NCI-H1417 (cell line): ENCODE data around the gene SLC8B1.

Experiments
- DNase-seq, 3 experiments: peaks; one replicate each; lab custom pipeline; 2025; lab: John Stamatoyannopoulos, UW

SLC8B1 gene

GRCh38 chr12:113318900-113319628, 15.8 kb downstream of the SLC8B1 start:
- no peak for DNase-seq

DNA sequence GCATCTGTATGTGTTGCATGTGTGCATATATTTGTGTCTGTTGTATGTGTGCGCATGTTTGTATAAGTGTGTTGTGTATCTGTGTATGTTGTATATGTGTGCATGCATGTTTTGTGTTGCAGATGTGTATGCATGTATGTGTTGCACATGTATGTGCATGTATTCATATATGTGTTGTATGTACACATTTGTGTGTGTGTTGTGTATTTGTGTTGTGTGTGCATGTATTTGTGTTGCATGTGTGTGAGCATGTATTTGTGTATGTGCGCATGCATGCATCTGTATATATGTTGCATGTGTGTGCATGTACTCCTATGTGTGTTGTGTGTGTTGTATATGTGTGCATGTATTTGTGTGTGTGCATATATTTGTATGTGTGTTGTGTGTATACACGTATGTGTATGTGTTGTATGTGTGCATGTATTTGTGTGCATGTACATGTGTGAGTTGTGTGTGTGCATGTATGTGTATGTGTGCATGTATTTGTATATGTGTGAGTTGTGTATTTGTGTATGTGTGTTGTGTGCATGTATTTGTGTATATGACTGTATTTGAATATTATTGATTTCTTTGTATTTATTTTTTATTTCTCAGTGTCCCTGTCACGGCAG, 16.8 kb downstream of the SLC8B1 start:
- DNase-seq = no peak

GRCh38 chr12:113317122-113317521, 17.8 kb downstream of the SLC8B1 start:
- no peak for DNase-seq

GRCh38 chr12:113316155-113316554, 18.8 kb downstream of the SLC8B1 start:
- no peak for DNase-seq

DNA sequence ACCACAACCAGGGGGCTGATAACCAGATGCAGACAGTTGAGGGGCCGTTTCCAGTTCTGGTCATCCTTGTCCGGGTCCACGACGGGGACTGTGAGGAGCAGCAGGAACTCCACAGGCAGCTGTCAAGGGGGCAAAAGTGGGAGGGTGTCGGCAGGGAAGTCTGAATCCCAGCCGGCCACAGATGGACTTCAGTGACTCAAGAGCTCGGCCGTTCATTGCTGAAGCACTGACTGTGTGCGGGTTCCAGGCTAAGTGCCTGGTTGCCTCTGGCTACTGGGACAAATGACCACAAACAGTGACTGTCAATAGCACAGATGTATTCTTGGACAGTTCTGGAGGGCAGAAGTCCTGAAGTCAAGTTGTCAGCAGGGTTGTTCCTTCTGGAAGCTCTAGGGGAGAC, 19.6 kb downstream of the SLC8B1 start:
- DNase-seq = no peak

GRCh38 chr12:113314121-113314529, 20.8 kb downstream of the SLC8B1 start:
- DNase-seq = no peak

DNA sequence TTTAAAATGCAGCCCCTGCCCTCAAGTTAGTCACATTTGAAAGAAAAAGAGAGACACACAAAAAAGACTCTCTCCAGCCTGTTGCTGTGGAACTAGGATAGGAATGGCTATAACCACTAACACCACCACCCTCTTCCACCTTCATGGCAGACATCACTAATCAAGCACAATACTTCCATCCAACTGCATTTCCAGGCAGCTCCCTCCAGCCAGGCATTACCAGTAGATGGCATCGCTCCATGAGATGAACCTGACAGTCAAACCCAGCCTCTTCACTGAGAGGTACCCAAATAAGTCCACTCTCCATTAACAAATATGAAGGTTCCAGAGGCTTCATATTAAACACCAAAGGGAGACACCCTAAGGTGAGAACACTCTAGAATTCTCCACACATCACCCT, 24.4 kb downstream of the SLC8B1 start:
- peak in 1 of 3 experiments; percentile 8 for DNase-seq

DNA sequence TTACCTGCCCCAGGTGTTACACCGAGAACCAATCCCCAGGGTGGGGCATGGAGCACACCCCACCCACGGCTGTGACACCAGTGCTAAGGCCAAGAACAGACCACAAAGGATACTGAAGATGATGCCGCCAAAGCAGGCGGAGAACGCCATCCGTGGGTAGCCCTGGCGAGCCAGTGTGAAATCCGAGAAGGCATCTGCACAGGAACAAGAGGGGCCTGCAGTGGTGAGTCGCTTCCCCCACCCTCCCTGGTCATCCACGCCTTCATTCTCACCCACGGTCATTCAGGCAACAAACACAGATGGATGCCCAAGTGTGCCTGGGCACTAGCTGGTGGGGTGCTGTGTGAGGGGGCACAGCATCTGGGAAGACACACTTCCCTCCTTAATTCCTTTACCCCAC, 28.5 kb downstream of the SLC8B1 start:
- peak in 2 of 3 experiments; percentile 5 to 20 for DNase-seq

GRCh38 chr12:113305281-113305856, 29.5 kb downstream of the SLC8B1 start:
- no peak for DNase-seq

DNA sequence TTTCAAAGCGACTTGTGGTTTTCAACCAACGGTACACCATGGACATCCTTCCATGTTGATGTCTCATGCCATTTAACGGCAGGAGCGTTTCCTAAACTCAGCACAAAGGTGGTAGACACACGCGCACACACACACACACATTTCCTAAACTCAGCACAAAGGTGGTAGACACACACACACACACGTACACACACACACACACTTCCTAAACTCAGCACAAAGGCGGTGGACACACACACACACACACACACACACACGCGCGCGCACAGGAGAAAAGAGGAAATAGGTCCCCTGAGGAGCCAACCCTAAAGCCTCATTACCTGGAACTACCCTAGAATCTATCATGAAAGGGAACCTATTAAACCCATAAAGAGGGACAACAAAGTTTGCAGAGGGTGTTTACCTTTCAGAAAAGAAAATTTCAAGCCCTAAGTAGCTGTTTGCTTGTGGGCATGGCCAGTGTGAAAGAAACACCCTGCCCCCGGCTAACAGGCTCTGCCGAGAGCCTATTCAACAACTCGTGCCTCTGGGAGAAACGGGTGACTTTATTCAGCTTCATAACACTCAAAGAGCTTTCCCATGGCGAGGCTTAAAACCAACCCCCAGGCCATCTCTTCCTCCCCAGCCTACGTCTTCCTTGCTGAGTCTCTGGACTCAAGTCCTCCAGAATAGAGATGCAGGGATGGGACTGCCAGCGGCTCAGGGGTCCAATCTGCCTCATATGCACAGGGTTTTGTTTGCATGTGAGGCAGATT, 31.8 kb downstream of the SLC8B1 start:
- DNase-seq = peak; percentile 45 to 66 (median 53)

DNA sequence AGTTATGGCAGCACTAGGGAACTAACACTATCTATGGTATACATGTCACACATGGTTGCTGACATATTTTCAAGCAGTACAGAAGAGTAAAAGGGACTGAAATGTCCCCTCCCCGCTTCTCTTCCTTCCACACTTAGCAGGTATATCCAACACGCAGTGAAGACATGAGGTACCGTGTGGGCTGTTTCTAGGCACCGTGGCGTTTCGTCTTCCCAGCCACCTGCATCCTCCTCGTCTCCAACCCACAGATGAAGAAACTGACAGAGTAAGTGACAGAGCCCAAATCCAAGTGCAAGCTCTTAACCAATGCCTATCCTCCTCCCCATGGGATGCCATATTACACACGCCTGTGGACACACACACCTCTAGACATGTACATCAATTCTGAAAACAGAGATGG, 32.4 kb downstream of the SLC8B1 start:
- DNase-seq = no peak

GRCh38 chr12:113301811-113302210, 33.1 kb downstream of the SLC8B1 start:
- DNase-seq = no peak

- peak in 1 of 3 experiments; percentile 31 for DNase-seq
These were observed 35.2 kb downstream of the SLC8B1 start for GRCh38 chr12:113299619-113300237.

GRCh38 chr12:113298861-113299545, 35.9 kb downstream of the SLC8B1 start:
- no peak for DNase-seq

DNA sequence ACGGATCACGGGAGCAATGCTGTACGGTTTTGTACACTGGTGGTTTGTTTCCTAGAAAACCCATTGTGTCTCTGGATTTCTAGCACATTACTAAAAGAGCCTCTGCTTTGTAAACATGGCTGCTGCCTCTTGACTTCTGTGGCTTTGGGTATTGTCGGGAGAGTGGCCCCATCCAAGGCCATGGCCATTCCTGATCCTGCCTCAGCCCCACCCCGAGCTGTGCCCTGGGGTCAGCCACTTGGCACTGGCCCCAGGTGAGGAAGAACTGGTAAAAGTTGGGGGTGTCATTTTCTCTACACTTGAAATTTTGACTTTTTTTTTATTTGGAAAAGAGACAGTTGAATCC, 36.5 kb downstream of the SLC8B1 start:
- no peak for DNase-seq

DNA sequence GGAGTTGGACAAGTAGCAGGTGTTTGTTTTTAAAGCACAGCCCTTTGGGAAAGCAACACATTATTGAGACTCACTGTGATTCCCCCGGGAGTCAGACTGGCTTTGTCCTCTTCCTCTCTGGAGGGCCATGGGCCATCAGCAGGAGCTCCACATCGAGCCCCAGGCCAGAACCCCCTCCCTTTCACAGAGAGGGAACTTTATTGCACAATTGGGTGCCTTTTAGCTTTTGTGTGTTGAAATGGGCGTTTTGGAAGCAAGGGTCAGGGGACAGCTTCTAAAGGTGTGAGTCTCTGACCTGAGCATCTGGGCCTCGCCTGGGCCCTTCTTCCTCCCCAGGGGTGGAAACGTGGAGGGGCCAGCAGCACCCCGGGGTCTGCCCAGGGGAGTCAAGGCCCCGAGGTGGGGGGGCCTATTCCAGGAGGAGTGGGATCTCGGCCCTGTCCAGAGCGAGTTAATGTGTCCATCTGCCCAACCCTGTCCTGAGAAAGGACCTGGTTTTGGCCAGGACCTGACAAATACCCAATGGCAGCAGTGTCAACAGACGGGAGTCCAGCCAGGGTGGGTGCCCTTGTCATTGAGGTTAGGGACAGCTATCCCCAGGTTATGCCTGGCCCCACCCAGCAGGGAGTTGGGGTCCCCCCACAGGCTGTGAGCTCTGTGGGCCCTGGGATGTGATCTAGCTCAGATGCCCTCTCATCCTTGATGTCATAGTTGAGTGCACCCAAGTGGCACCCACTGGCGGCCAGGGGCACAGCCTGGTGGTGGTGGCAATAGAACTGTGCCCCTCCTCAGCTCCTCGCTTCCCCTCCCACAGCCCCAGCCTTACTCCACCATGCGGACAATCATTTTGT, 37.1 kb downstream of the SLC8B1 start:
- DNase-seq = no peak

DNA sequence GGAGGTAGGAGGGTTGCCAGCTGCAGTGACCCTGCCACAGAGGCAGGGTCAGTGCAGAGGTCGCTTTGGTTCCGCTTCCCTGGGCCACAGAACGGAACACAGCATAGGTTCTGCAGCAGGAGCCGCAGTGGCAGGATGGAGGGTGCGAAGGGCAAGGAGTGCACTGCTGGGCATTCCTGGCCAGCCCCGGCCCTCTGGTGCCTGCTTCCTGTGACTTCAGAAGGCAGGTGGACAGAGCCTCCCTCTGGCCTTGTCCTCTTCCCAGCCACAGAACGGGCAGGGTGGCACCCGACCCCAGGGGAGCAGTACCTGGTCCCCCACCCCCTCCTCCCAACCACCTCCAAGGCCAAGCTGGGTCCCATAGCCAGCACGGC, 37.7 kb downstream of the SLC8B1 start:
- DNase-seq = no peak

DNA sequence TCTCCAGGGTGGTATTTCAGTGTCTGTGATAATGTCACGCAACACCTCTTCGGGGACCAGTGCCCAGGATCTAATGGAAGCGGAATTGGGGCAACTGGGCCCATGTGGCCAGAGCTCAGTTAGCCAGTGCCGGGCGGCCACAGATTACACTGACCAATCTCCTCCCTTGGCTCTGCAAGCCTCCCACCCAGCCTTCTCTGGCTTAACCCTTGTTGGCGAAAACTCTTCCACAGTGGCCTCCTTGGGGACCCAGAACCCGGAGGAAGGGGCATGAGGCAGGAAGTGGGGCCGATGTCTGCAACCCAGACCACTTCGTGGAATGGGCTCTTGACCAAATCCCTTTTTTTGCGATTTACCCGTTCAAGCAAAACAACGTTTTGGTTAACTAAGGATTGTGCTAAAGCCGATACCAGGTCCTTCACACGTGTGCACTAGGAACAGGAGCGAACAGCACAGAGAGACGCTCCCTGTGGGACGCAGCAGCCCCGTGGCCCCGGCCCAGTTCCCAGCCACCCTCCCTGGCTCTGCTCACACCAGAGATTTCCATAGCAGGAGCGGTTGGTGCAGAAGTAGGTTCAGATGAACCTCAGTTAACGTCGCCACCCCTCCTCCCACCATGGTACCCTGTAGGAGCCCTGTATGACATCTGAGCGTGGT, 38.2 kb downstream of the SLC8B1 start:
- no peak for DNase-seq

DNA sequence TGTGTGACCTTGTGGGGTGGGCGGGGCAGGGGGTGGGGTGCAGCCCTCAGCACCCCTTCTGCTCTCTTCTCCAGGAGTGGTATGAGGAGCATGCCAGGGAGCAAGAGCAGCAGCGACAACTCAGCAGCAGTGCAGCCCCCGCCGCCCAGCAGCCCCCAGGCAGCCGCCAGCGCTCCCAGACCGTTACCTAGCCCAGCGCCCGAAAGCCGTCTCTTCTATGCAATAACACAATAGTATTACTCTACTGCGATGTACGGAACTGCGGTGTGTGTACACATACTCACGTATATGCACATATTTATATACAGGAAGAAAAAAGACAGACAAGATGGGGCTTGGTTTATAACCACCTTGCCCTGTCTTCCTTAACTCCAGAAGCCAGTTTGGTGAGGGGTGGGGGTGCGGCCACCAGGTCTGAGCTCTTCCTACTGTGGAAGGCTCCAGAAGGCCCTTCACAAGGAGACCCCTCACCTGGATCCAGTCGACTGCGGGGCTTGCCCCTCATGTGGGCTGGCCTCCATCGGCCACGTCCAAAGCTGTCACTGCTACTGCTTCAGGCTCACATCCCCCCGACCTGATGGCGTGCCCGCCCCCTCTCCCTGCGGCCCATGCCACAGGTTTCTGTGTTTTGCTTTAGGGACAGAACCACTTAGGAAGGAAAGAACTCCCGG, 38.9 kb downstream of the SLC8B1 start:
- no peak for DNase-seq

- DNase-seq = no peak
These were observed 41.8 kb downstream of the SLC8B1 start for GRCh38 chr12:113293100-113293499.
